ENCODE data around the gene L3MBTL4.

GRCh38 chr18:6409933-6410332 is 4.8 kb downstream of the L3MBTL4 start:
- TF ChIP-seq, protein P1, sequence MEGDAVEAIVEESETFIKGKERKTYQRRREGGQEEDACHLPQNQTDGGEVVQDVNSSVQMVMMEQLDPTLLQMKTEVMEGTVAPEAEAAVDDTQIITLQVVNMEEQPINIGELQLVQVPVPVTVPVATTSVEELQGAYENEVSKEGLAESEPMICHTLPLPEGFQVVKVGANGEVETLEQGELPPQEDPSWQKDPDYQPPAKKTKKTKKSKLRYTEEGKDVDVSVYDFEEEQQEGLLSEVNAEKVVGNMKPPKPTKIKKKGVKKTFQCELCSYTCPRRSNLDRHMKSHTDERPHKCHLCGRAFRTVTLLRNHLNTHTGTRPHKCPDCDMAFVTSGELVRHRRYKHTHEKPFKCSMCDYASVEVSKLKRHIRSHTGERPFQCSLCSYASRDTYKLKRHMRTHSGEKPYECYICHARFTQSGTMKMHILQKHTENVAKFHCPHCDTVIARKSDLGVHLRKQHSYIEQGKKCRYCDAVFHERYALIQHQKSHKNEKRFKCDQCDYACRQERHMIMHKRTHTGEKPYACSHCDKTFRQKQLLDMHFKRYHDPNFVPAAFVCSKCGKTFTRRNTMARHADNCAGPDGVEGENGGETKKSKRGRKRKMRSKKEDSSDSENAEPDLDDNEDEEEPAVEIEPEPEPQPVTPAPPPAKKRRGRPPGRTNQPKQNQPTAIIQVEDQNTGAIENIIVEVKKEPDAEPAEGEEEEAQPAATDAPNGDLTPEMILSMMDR (IDR thresholded peaks at IDR 0.05), result no peak
- no peak for TF ChIP-seq POLR2A (IDR thresholded peaks at IDR 0.05)
